BE2C (cell line): ENCODE data around the gene OLFM2.

Experiments
- DNase-seq: peaks from one replicate; pipeline ENCODE4 v3.0.0-alpha.2; 2020
- H3K27me3 ChIP-seq: fragments of 250-450 bp; sonication (Bioruptor Pico); 2 replicates; pipeline ENCODE4 v1.5.1; 2020; ENCODE audit warnings: mild to moderate bottlenecking
- H3K36me3 ChIP-seq: fragments of 250-450 bp; sonication (Bioruptor Pico); 2 replicates; pipeline ENCODE4 v1.5.1; 2020; ENCODE audit warnings: mild to moderate bottlenecking
- H3K4me1 ChIP-seq: fragments of 250-450 bp; sonication (Bioruptor Pico); 2 replicates; pipeline ENCODE4 v1.5.1; 2020
- H3K4me3 ChIP-seq: 2 replicates; pipeline ENCODE4 v1.5.1; 2011; ENCODE audit warnings: low read depth, low read length
- H3K9me3 ChIP-seq: fragments of 250-450 bp; sonication (Bioruptor Pico); 2 replicates; pipeline ENCODE4 v1.5.1; 2020
- TF ChIP-seq, protein P1 (sequence below): IDR thresholded peaks from 2 replicates; pipeline ENCODE4 v1.5.1; 2012; ENCODE audit warnings: mild to moderate bottlenecking, low read depth, low read length

OLFM2 gene

DNA sequence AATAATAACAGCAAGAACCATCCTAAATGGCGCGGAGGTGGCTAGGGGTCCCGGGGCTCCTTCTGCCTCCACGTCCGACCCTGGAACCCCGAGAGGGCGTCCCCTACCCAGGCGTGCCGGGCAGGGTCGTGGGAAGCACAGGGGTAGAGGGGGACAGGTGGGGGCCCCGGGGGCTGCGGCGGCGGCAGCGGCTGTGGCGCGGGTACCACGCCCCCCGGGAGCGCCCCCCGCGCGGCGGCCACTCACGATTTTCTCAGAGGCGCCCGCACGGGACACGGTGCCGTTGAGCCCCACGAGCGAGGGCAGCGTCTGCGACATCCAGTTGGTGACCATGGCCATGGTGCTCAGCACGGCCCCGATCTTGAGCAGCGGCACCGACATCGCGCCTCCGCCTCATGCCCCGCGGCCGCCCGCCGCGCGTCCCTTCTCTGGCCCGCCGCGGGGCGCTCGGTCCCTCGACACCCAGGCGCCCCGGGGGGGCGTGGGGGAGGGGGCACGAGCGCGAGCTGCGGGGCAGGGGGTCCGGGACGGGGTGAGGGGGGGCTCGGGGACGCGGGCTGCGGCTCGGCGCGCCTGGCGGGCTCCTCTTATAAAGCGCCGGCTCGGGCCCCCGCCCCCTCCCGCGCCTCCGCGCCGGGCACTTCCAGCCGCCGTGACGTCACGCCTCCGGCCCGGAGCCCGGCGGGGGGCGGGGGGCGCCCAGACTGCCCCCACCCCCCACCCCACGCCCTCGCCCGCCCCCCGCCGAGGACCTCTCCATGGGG, 22.9 kb downstream of the OLFM2 start:
- Histone ChIP-seq H3K36me3 (no peaks in the 10 kb centered on the region), H3K27me3 (peaks cover 17% of the 10 kb centered on the region), H3K4me1 (no peaks in the 10 kb centered on the region), H3K9me3 (no peaks in the 10 kb centered on the region), H3K4me3 (no peak overlapping the region)
- no peak for DNase-seq
- TF ChIP-seq, protein P1, sequence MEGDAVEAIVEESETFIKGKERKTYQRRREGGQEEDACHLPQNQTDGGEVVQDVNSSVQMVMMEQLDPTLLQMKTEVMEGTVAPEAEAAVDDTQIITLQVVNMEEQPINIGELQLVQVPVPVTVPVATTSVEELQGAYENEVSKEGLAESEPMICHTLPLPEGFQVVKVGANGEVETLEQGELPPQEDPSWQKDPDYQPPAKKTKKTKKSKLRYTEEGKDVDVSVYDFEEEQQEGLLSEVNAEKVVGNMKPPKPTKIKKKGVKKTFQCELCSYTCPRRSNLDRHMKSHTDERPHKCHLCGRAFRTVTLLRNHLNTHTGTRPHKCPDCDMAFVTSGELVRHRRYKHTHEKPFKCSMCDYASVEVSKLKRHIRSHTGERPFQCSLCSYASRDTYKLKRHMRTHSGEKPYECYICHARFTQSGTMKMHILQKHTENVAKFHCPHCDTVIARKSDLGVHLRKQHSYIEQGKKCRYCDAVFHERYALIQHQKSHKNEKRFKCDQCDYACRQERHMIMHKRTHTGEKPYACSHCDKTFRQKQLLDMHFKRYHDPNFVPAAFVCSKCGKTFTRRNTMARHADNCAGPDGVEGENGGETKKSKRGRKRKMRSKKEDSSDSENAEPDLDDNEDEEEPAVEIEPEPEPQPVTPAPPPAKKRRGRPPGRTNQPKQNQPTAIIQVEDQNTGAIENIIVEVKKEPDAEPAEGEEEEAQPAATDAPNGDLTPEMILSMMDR = no peak

DNA sequence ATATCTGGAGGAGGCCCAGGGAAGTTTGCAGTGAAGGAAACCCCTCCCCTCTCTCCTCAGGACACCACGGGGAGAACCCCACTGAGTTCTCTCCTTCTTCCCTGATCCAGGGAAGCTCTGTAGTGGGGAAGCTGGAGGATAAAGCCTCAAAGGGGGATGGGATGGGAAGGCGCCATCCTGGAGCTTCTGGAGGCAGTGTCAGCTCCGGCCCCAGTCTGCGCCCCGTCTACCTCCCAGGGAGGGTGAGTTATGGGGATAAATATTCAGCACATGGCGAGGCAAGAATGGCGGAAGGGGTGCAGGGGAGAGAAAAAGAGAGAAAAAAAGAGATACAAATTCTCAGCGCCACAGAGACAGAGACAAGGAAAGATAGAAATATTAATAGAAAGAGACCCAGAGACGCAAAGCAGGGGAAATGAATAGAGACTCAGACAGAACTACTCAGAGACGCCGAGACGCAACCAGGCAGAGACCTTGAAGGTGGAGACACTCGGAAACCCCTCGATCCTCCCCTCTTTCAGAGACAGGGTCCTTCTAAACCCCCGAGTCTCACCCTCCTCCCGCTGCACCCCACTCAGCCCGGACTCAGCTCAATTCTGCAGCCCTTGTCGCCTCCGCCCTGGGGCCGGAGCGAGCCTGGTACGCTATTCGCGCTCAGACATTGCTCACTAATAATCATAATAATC, 23.6 kb downstream of the OLFM2 start:
- Histone ChIP-seq H3K4me3 (no peak overlapping the region), H3K27me3 (peaks cover 17% of the 10 kb centered on the region), H3K9me3 (no peaks in the 10 kb centered on the region), H3K4me1 (no peaks in the 10 kb centered on the region), H3K36me3 (no peaks in the 10 kb centered on the region)
- TF ChIP-seq, protein P1 = no peak
- DNase-seq = no peak

DNA sequence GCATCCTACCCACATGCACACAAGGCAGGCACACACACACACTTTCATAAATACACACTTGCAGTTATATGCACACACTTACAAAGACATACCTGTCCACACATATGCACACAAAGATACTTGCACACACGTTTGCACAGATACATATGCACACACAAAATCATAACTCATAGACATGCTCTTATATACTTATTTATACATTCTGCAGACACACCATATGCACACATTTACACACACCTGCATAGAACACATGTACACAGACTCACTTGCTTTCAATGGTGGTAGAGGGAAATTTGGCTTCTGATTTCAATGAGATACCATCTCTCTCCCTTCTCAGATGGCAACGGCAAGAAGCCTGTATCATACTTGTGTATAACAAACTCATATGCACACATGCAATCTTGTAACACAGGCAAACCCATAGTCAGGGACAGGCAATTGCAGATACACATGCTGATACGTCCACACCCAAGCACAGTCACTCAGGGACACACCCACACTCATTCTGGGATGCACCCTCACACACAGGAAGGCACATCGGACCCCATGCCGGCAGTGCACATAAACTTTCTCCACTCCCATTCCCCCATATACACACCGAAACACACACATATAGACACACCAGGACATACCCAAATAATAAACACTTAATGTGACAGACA, 24.7 kb downstream of the OLFM2 start:
- Histone ChIP-seq H3K4me3 (no peak overlapping the region), H3K4me1 (no peaks in the 10 kb centered on the region), H3K9me3 (no peaks in the 10 kb centered on the region), H3K36me3 (no peaks in the 10 kb centered on the region), H3K27me3 (peaks cover 17% of the 10 kb centered on the region)
- no peak for DNase-seq
- TF ChIP-seq, protein P1 = no peak

DNA sequence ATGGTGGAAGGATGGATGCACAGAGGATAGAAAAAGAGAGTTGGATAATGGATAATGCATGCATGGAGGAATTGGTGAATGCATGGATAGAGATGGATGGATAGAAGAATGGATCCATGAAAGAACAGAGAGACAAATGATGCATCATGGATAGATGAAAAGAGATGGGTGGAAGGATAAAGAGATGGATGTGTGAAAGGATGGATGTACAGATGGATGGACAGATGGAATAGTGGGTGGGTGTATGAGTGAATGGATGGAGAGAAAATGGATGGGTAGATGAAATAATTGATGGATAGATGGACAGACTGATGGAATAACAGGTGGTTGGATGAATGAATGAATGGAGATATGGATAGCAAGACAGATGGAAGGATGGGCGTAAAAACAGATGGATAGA, 25.7 kb downstream of the OLFM2 start:
- no peak for DNase-seq
- Histone ChIP-seq H3K9me3 (no peaks in the 10 kb centered on the region), H3K27me3 (peaks cover 17% of the 10 kb centered on the region), H3K36me3 (no peaks in the 10 kb centered on the region), H3K4me1 (no peaks in the 10 kb centered on the region), H3K4me3 (no peak overlapping the region)
- TF ChIP-seq, protein P1 = no peak

DNA sequence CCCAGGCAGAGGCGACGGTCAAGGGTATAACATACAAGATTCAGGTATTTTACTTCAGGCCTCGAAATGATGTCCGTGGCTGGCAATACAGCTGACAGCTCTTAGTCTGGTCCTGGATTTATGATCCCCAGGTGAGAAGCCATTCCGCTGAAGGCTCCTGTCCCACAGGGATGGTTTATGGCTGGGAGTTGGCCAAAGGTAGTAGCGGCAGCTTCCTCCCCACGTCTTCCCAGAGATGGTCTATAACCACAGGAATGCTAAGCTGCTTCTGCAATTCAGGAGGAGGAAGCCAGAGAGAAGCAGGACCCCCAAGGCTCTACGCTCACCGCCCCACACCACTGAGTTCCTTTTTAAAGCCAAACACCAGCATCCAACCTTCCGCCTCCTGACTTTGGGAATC, 27.1 kb downstream of the OLFM2 start:
- no peaks in the 10 kb centered on the region for H3K36me3 ChIP-seq
- H3K27me3 ChIP-seq = peaks cover 10% of the 10 kb centered on the region
- DNase-seq = no peak
- no peak overlapping the region for H3K4me3 ChIP-seq
- TF ChIP-seq, protein P1 = no peak
- no peaks in the 10 kb centered on the region for H3K9me3 ChIP-seq
- no peaks in the 10 kb centered on the region for H3K4me1 ChIP-seq
